Endothelial cell of umbilical vein (primary cell): ENCODE data around the gene MBOAT1.

Experiments
- EZH2 ChIP-seq: IDR thresholded peaks from 2 replicates; pipeline ENCODE4 v1.6.1; 2012; ENCODE audit warnings: borderline replicate concordance, low read depth, mild to moderate bottlenecking, moderate library complexity, low read length, inconsistent platforms; ENCODE audit not compliant: severe bottlenecking
- MYC ChIP-seq: IDR thresholded peaks from one replicate; pipeline ENCODE4 v1.6.1; 2011; ENCODE audit warnings: mild to moderate bottlenecking, low read depth, low read length
- POLR2A ChIP-seq: IDR thresholded peaks from 2 replicates; pipeline ENCODE4 v1.6.1; 2012; ENCODE audit warnings: low read depth, mild to moderate bottlenecking, control low read depth, low read length
- POLR2AphosphoS5 ChIP-seq: IDR thresholded peaks from 2 replicates; pipeline ENCODE4 v1.6.1; 2012; ENCODE audit warnings: low read depth, mild to moderate bottlenecking, control low read depth, low read length, moderate library complexity; ENCODE audit not compliant: insufficient read depth
- TF ChIP-seq, protein P1 (sequence below), 2 donors: IDR thresholded peaks; 1 replicate in 1 of 2; 2 replicates in 1 of 2; pipeline ENCODE4 v1.5.1; 2011; ENCODE audit warnings: low read length in 2 of 2, mild to moderate bottlenecking in 2 of 2, moderate library complexity in 2 of 2, control low read depth in 1 of 2, inconsistent platforms in 1 of 2, low read depth in 1 of 2; ENCODE audit not compliant: insufficient read depth in 1 of 2; ENCODE audit errors: extremely low read depth in 1 of 2
- TF ChIP-seq, protein P2 (sequence below): IDR thresholded peaks from 2 replicates; pipeline ENCODE4 v1.6.1; 2011; ENCODE audit not compliant: insufficient read depth, insufficient read length

DNA sequence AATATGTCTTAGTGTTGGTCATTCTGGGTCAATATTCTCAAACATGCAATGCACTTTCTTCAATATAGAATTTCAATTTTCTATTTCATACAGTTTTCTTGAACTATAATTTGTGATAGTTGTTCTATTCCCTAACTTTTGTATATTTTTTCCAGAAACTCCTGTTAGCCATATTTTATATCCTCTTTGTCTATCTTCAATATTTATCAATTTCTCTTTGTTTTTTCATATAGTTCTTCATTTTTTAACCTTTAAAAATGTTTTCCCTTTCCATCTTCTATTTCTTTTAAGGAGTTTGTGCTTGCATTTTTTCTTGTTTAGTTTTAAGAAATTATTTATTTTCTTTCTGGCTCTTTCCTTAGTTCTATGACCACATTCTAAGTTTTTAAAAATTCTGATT is 42.0 kb upstream of the MBOAT1 start:
- TF ChIP-seq, protein P1, sequence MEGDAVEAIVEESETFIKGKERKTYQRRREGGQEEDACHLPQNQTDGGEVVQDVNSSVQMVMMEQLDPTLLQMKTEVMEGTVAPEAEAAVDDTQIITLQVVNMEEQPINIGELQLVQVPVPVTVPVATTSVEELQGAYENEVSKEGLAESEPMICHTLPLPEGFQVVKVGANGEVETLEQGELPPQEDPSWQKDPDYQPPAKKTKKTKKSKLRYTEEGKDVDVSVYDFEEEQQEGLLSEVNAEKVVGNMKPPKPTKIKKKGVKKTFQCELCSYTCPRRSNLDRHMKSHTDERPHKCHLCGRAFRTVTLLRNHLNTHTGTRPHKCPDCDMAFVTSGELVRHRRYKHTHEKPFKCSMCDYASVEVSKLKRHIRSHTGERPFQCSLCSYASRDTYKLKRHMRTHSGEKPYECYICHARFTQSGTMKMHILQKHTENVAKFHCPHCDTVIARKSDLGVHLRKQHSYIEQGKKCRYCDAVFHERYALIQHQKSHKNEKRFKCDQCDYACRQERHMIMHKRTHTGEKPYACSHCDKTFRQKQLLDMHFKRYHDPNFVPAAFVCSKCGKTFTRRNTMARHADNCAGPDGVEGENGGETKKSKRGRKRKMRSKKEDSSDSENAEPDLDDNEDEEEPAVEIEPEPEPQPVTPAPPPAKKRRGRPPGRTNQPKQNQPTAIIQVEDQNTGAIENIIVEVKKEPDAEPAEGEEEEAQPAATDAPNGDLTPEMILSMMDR (IDR thresholded peaks at IDR 0.05; ENCODE audit: extremely low read depth in 1 of 2, insufficient read depth in 1 of 2, low read depth in 1 of 2, low read length in 2 of 2), result no peak
- TF ChIP-seq POLR2AphosphoS5 (no peak), POLR2A (no peak), EZH2 (no peak), MYC (no peak)
- TF ChIP-seq, protein P2, sequence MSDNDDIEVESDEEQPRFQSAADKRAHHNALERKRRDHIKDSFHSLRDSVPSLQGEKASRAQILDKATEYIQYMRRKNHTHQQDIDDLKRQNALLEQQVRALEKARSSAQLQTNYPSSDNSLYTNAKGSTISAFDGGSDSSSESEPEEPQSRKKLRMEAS, result no peak
